Caco-2 (cell line): ENCODE results near the gene KRT15. TPM values are rescaled to one million over a fixed set of nuclear protein-coding genes. Genes with fewer than 3 reads are reported as not detected.
A peak's percentile ranks its signal among the peaks of the same experiment; 100 is the strongest.

Experiments used
- BruUV-seq: library from RNA; stranded (reverse); fragments of 400-500 nt; replicated peaks from 2 replicates; lab custom pipeline; 2021; lab: Mats Ljungman, UMichigan
- CTCF ChIA-PET: fragments of 300-600 bp; sonication (Branson Sonifier 250); formaldehyde crosslinking; loops from one replicate; lab custom pipeline; 2022; ENCODE audit warnings: antibody characterized with exemption; lab: Charles Lee
- POLR2A ChIA-PET: fragments of 300-600 bp; sonication (Branson Sonifier 250); formaldehyde crosslinking; loops from one replicate; lab custom pipeline; 2022; ENCODE audit warnings: antibody characterized with exemption; lab: Charles Lee
- DNase-seq, 2 experiments: peaks; one replicate each; pipeline versions ENCODE4 v3.0.0 to v3.0.0-alpha.2; 2020 to 2022
- H3K27me3 ChIP-seq: replicated peaks from 2 replicates; pipeline ENCODE4 v1.6.0; 2011; ENCODE audit warnings: low read length; ENCODE audit not compliant: control insufficient read depth, insufficient read depth
- H3K36me3 ChIP-seq: 2 replicates; pipeline ENCODE4 v1.5.1; 2011; ENCODE audit warnings: low read length; ENCODE audit not compliant: control insufficient read depth, insufficient read depth
- H3K4me1 ChIP-seq: fragments of 250-450 bp; sonication (Bioruptor Pico); 2 replicates; pipeline ENCODE4 v1.5.1; 2020; ENCODE audit warnings: mild to moderate bottlenecking
- H3K4me3 ChIP-seq: 2 replicates; pipeline ENCODE4 v1.5.1; 2011; ENCODE audit warnings: low read depth, mild to moderate bottlenecking, control low read depth, low read length
- H3K9me3 ChIP-seq: fragments of 250-450 bp; sonication (Bioruptor Pico); 2 replicates; pipeline ENCODE4 v1.5.1; 2020; ENCODE audit warnings: mild to moderate bottlenecking, moderate library complexity
- H3K27ac Mint-ChIP-seq: one replicate; pipeline ENCODE4 v1.8.0; 2022; ENCODE audit warnings: mixed read lengths; ENCODE audit not compliant: unreplicated experiment
- H3K27me3 Mint-ChIP-seq: one replicate; pipeline ENCODE4 v1.8.0; 2022; ENCODE audit warnings: mixed read lengths; ENCODE audit not compliant: insufficient read depth, unreplicated experiment
- H3K36me3 Mint-ChIP-seq: one replicate; pipeline ENCODE4 v1.8.0; 2022; ENCODE audit warnings: mild to moderate bottlenecking, mixed read lengths; ENCODE audit not compliant: insufficient read depth, unreplicated experiment
- H3K4me1 Mint-ChIP-seq: one replicate; pipeline ENCODE4 v1.8.0; 2022; ENCODE audit warnings: low read depth, mixed read lengths; ENCODE audit not compliant: unreplicated experiment
- H3K4me3 Mint-ChIP-seq: one replicate; pipeline ENCODE4 v1.8.0; 2022; ENCODE audit warnings: mild to moderate bottlenecking, moderate library complexity, mixed read lengths; ENCODE audit not compliant: unreplicated experiment
- H3K9me3 Mint-ChIP-seq: one replicate; pipeline ENCODE4 v1.8.0; 2022; ENCODE audit warnings: mixed read lengths; ENCODE audit not compliant: unreplicated experiment
- CTCF ChIP-seq, 2 experiments: fragments of 200-600 bp in 1 of 2; IDR thresholded peaks; 1 replicate in 1 of 2; 2 replicates in 1 of 2; pipeline versions ENCODE4 v1.5.1 to v1.8.0; 2011 to 2022; ENCODE audit warnings: antibody characterized with exemption in 1 of 2, control low read depth in 1 of 2, inconsistent platforms in 1 of 2, low read depth in 1 of 2, low read length in 1 of 2, mild to moderate bottlenecking in 1 of 2, moderate library complexity in 1 of 2; ENCODE audit not compliant: insufficient read depth in 1 of 2, severe bottlenecking in 1 of 2, unreplicated experiment in 1 of 2
- intact Hi-C: fragments of 100-400 bp; cut with micrococcal nuclease; formaldehyde crosslinking; loops from one replicate; pipeline ENCODE4 v1.10.0; 2022; ENCODE audit not compliant: unreplicated experiment
- total RNA-seq: library from RNA; stranded (reverse); gene quantifications from 2 replicates; pipeline ENCODE4 v1.2.3, GENCODE V29; 2022

Gene KRT15
- total RNA-seq, 1 experiment from 2014 or later, result 5.3 TPM

- Mint-ChIP-seq H3K4me3 (peak overlapping the region; percentile 43), H3K36me3 (peaks cover 15% of the 10 kb centered on the region), H3K9me3 (no peaks in the 10 kb centered on the region), H3K4me1 (peaks cover 78% of the 10 kb centered on the region), H3K27ac (peak overlapping the region; percentile 91), H3K27me3 (no peaks in the 10 kb centered on the region)
- Histone ChIP-seq H3K4me1 (peaks cover 69% of the 10 kb centered on the region), H3K9me3 (no peaks in the 10 kb centered on the region), H3K27me3 (no peaks in the 10 kb centered on the region), H3K4me3 (no peak overlapping the region), H3K36me3 (no peaks in the 10 kb centered on the region)
- ChIA-PET POLR2A (interaction anchor here (0.6 to 1.8 kb wide), 6 partner anchors 8 to 717 kb away, joined by 3 to 8 read pairs (median 4); partner anchors contain the start of gene KRT19), CTCF (interaction anchor here (0.6 to 1.4 kb wide), 9 partner anchors 8 to 127 kb away, joined by 3 to 13 read pairs (median 3); partner anchors contain the start of gene KRT19)
- DNase-seq, result peak; percentile 95 to 99
- TF ChIP-seq CTCF (IDR thresholded peaks at IDR 0.05; ENCODE audit: insufficient read depth in 1 of 2, low read depth in 1 of 2, low read length in 1 of 2, severe bottlenecking in 1 of 2, unreplicated experiment in 1 of 2), result no peak
- intact Hi-C loops, result loop anchor here (1.0 kb wide), 2 partner anchors 8 kb away; partner anchors contain the start of gene KRT19
- no TSS peak for BruUV-seq
Observed at GRCh38 chr17:41535764-41536481, 17.2 kb upstream of the KRT15 start.

- Mint-ChIP-seq H3K27me3 (no peaks in the 10 kb centered on the region), H3K4me3 (peak overlapping the region; percentile 42), H3K36me3 (peaks cover 15% of the 10 kb centered on the region), H3K27ac (peak overlapping the region; percentile 91), H3K4me1 (peaks cover 74% of the 10 kb centered on the region), H3K9me3 (no peaks in the 10 kb centered on the region)
- TF ChIP-seq CTCF (IDR thresholded peaks at IDR 0.05; ENCODE audit: insufficient read depth in 1 of 2, low read depth in 1 of 2, low read length in 1 of 2, severe bottlenecking in 1 of 2, unreplicated experiment in 1 of 2), result peak in 1 of 2 experiments; percentile 34
- Histone ChIP-seq H3K4me3 (no peak overlapping the region), H3K9me3 (no peaks in the 10 kb centered on the region), H3K27me3 (no peaks in the 10 kb centered on the region), H3K36me3 (no peaks in the 10 kb centered on the region), H3K4me1 (peaks cover 69% of the 10 kb centered on the region)
- BruUV-seq, result no TSS peak
- intact Hi-C loops, result no loop called here
- DNase-seq, result no peak
- ChIA-PET POLR2A (interaction anchor here (0.6 to 1.8 kb wide), 5 partner anchors 7 to 716 kb away, joined by 3 to 8 read pairs (median 4); partner anchors contain the start of gene KRT19), CTCF (interaction anchor here (1.0 to 1.3 kb wide), 3 partner anchors 10 to 32 kb away, joined by 3 to 7 read pairs (median 7); no protein-coding TSS in a partner anchor)
Observed at GRCh38 chr17:41534899-41535546, 16.3 kb upstream of the KRT15 start.

- POLR2A ChIA-PET, result interaction anchor here (0.6 kb wide), 1 partner anchor 627 kb away, joined by 3 read pairs; no protein-coding TSS in a partner anchor
- DNase-seq, result no peak
- Histone ChIP-seq H3K9me3 (0 out of 2 replicates have a peak, but pooled peaks cover 4% of the 10 kb centered on the region), H3K4me1 (peaks cover 71% of the 10 kb centered on the region), H3K4me3 (no peak overlapping the region), H3K36me3 (no peaks in the 10 kb centered on the region), H3K27me3 (no peaks in the 10 kb centered on the region)
- Mint-ChIP-seq H3K27me3 (no peaks in the 10 kb centered on the region), H3K4me1 (peaks cover 74% of the 10 kb centered on the region), H3K27ac (no peak overlapping the region), H3K36me3 (peaks cover 23% of the 10 kb centered on the region), H3K9me3 (no peaks in the 10 kb centered on the region), H3K4me3 (no peak overlapping the region)
- no peak for TF ChIP-seq CTCF (IDR thresholded peaks at IDR 0.05; ENCODE audit: insufficient read depth in 1 of 2, low read depth in 1 of 2, low read length in 1 of 2, severe bottlenecking in 1 of 2, unreplicated experiment in 1 of 2)
- intact Hi-C loops, result no loop called here
- no TSS peak for BruUV-seq
- CTCF ChIA-PET, result interaction anchor here (0.6 to 1.5 kb wide), 3 partner anchors 8 to 15 kb away, joined by 3 to 5 read pairs (median 3); no protein-coding TSS in a partner anchor
Observed at GRCh38 chr17:41533613-41534012, 14.9 kb upstream of the KRT15 start.
